ENCODE results near the gene SEMA4D.

SEMA4D gene

GRCh38 chr9:89418882-89419640 is 78.9 kb downstream of the SEMA4D start:
- in situ Hi-C loops (cut with HindIII; ENCODE audit: low sequenced_read_pairs) = no loop called here

GRCh38 chr9:89418474-89418845 is 79.5 kb downstream of the SEMA4D start:
- in situ Hi-C loops (cut with HindIII; ENCODE audit: low sequenced_read_pairs) = no loop called here

DNA sequence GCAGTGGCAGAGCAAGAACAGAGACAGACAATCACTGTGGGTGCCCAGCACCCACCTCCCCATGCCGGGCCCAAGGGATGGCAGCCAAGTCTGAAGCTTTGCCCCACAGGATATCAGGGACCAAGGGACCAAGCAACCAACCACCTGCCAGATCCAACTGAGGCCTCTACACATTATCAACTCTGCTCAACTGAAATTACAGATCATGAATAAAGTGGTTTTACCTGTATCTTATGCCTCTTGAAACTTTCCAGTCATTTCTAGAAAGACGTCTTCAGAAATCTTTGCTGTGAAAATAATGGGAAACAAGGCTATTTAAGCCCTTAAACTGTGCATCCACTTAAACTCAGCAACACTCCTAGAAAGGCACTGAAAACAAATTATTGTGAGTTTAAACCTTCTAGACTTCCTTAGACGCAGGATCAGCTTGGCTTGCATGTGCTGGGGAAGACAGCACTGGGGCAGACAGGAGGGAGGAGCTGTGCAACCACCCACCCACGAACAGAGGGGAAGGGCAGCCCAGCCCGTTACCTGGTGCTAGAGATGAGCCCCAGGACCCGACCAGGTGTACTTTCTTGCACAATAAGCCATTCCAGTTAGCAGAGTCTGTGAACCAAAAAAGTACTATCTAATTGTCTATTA is 80.0 kb downstream of the SEMA4D start:
- in situ Hi-C loops (cut with HindIII; ENCODE audit: low sequenced_read_pairs) = no loop called here

DNA sequence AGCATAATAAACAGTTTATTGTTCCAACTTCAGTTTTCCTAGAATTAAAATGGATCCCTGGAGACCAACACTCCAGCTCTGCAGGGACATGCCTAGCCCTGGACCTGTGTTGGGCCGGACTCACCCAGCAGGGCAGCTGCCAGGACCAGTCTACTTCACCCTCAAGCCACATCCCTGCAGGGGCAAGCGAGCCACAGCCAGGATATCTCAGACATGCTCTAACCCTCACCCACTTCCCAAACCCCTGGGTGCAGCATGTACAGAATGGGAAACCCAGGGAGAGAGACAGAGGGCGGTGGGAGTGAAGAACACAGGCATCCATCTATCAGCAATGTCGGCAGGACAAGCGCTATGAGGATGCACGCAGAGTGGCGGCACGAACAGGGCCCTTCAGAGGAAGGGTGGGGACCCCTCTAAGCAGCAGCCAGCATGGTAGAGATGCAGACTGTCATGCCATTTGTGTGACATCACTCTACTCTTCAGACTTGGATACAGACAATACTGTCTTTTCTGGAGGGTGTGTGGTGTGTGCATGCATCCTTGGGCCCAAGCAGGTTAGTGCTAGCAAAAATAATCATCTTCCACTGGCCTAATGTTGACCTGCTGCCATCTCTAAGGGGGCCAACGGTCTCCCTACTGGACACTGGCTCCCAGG is 83.1 kb downstream of the SEMA4D start:
- in situ Hi-C loops (cut with HindIII; ENCODE audit: low sequenced_read_pairs) = no loop called here

DNA sequence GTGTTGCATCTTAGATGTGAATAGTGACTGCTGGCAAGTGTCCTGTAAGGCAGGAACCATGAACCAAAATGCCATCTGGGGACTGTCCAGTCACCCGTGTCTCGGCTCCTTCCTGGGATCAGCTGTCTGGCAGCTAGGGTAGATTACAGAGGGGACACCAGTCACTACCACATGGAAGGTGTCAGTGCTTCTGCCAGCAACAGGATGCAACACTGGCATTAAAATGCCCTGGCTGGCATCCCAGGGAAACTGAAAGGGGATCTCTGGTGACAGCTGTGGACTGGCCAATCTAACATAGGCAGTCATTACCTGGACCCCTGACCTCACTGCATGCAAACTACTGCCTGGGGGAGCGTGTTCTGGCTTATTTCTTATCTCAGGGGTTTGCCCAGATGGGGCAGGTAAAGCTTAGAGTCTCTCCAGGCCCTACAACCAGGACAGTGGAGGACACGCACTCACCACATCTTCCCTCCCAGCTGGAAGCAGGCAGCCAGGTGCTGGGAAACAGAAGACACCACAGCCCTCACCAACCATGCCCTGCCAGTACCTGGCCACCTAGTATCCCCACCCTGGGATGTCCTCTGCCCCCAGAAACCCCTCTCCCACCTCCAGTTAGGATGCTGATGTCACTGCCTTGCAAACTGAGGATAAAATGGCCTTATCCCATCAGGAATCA is 83.8 kb downstream of the SEMA4D start:
- in situ Hi-C loops (cut with HindIII; ENCODE audit: low sequenced_read_pairs) = no loop called here

DNA sequence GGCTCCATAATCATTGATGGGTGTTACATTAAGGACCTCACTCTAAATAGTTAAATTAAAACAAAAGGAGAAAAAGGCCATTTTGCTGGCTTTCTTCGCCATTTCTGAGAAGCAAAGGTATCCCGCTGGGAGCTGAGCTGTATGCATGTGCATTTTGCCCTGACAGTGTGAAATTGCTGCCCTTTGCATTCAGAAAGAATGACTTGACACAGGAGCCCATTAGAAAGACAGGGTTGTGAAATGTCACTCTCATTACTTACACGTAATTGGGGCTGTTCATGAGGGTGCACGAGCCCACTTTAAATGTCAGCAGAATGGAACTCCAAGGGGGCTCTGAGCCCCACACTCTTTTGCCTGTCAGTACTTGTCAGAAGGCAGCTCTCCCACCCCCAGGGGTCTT is 85.0 kb downstream of the SEMA4D start:
- in situ Hi-C loops (cut with HindIII; ENCODE audit: low sequenced_read_pairs) = no loop called here

DNA sequence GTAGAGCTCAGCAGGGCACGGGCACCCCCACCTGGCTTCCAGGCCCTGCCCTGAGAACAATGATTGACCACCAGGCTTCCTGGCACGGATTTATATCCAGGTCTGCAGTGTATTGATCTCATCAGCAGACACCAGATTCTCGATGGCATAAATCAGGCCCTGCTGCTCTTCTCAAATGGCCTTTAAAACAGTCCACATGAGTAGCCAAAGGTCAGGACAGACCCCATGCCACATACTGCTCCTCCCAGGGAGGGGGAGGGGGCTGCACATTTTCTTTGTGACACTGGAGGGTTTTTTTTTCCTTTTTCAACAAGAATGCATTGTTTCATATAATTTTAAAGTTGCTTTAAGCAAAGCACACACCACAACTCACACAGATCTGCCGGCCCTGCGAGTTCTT is 85.4 kb downstream of the SEMA4D start:
- in situ Hi-C loops (cut with HindIII; ENCODE audit: low sequenced_read_pairs) = no loop called here

DNA sequence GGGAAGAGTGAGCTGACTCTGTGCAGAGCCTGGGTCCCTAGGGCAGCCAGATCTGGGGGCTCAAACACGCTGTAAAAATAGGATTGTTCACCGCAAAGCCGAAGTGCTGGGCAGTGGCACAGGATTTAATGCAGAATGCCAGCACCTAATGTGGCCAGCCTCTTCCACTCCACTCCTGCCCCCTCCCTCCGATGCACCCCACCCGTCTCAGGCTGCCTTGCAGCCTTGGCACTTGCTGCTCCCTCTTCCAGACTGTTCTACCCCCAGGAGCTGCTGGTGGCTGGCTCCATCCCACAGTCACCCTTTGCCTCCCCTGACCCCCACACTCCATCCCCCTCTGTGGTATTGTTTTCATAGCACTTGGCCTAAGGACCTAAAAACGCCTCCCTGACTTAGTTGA is 86.2 kb downstream of the SEMA4D start:
- in situ Hi-C loops (cut with HindIII; ENCODE audit: low sequenced_read_pairs) = no loop called here

GRCh38 chr9:89410641-89411350 is 87.1 kb downstream of the SEMA4D start:
- in situ Hi-C loops (cut with HindIII; ENCODE audit: low sequenced_read_pairs) = no loop called here

- in situ Hi-C loops (cut with HindIII; ENCODE audit: low sequenced_read_pairs) = no loop called here
Measured at GRCh38 chr9:89410022-89410421, 87.9 kb downstream of the SEMA4D start.

DNA sequence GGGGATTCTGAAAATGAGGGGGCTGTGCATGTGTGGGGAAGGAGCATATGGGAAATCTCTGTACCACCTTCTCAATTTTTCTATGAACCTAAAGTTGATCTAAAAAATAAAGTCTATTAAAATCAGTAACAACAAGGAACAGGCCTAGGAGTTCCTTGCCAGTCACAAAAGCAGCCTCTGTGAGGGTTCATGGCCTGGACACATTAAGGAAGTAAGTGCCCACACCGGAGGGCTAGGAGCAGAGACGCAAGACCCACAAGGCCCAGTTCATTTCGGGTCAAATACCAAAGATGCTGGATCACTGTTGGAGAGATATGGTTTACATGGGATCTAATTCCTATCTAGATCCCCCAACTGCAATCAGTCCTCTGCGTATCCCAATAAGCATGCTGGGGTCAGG is 88.4 kb downstream of the SEMA4D start:
- in situ Hi-C loops (cut with HindIII; ENCODE audit: low sequenced_read_pairs) = no loop called here

DNA sequence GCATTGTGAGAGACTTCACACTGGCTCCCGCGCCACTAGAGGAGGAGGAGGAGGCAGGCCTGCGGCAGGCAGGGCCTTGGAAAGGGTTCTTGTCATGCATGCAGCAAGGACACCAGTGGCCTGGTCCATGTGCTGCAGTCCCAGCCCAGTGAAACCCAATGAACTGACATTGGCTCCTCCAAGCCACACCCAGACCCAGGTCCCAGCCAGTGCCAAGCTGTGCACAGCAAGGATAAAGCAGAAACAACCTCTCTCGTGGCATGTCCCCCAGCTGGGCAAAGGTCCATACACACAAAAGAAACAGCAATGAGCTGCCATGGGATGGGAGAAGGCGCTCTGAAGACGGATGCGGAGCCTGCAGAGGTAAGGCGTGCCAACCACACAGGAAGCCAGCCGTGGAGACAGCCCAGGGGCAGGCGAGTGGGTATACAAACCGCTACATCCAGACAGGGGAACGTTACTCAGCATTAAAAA is 89.2 kb downstream of the SEMA4D start:
- in situ Hi-C loops (cut with HindIII; ENCODE audit: low sequenced_read_pairs) = no loop called here

GRCh38 chr9:89407070-89407469 is 90.8 kb downstream of the SEMA4D start:
- in situ Hi-C loops (cut with HindIII; ENCODE audit: low sequenced_read_pairs) = no loop called here

- in situ Hi-C loops (cut with HindIII; ENCODE audit: low sequenced_read_pairs) = no loop called here
Measured at GRCh38 chr9:89405826-89406225, 92.1 kb downstream of the SEMA4D start.

DNA sequence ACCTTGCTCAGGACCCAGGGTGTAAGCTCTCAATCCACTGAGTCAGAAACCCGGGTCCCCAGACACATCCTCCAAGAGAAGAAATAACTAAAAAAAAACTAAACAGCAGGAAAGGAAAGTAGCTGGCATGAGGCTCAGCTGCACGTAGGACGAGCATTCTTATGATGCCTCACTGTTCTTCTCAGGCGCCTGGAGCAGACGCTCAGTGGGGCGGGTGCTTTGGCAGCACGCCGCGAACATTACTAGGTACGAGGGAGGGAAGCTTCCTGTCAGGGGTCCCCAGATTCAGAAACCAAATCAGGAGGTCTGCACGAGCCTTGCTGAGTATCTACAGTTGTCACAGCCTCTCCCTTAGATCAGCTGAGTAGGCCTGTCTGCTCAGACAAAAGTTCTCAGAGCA is 93.8 kb downstream of the SEMA4D start:
- in situ Hi-C loops (cut with HindIII; ENCODE audit: low sequenced_read_pairs) = no loop called here

GRCh38 chr9:89402695-89403427 is 95.1 kb downstream of the SEMA4D start:
- in situ Hi-C loops (cut with HindIII; ENCODE audit: low sequenced_read_pairs) = no loop called here

DNA sequence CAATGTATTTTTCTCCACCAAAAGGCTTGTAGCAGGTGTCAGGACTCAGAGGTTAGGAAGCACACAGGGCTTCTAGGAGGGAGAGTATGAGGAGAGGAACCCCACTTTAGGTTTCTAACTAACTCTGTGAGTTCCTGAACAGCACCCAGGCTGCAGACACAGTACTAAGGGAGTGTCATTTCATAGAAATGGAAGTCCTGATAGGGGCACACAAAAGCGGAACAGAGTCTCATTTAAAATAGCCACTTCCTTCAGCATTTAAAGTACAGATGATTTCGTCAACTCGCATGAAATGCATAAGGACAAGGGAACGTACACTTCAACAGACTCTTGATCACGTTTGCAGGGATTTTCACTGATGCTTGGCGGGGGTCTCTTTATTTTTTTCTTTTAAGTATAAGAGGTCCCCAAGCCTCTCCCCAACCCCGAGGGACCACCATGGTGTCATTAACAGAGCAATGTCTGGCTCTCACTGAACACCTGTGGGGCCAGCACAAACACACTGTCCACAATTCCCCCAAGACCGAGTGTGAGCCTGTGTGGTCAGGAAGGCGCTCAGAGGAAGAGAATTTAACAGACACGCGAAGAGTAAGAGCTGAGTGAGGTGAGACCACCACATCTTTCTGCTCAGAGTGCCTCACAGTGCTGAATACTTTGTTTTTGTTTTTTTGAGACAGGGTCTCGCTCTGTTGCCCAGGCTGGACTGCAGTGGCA is 97.4 kb downstream of the SEMA4D start:
- in situ Hi-C loops (cut with HindIII; ENCODE audit: low sequenced_read_pairs) = no loop called here

DNA sequence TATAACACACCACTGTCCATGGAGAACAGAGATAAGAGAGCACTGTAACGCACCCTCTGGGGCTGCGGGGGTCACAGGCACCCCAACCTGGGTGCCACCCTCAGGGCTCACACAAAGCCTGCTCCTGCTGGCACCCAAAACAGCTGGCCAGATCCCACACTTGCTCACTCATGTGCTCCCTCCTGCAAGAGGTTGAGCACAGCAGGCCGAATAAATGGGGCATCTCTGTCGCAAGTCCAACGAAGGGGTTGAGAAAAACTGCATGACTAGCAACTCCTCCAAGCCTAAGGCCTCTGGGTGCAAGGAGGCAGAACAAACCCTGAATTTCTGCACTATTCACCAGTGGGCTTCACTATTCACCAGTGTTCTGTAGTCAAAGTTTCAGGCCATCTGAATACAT is 99.3 kb downstream of the SEMA4D start:
- in situ Hi-C loops (cut with HindIII; ENCODE audit: low sequenced_read_pairs) = no loop called here

GRCh38 chr9:89397471-89397870 is 100.4 kb downstream of the SEMA4D start:
- in situ Hi-C loops (cut with HindIII; ENCODE audit: low sequenced_read_pairs) = no loop called here
